Cardiac septum (tissue), 1 donor: Measurements from ENCODE around the gene ZNF784. TPM values are rescaled to one million over a fixed set of nuclear protein-coding genes. Genes with fewer than 3 reads are reported as not detected.

Experiments used
- DNase-seq: peaks from one replicate; pipeline ENCODE4 v3.0.0-alpha.2; 2020; ENCODE audit warnings: low spot score
- intact Hi-C: fragments of 100-400 bp; cut with DNase I; formaldehyde crosslinking; loops from one replicate; pipeline ENCODE4 v1.14.0; 2022
- total RNA-seq: library from RNA; stranded (reverse); fragmentation: NEBNext Ultra II Directional; extraction: Animal tissue kit (Norgen Biotek cat#: 25700); gene quantifications from one replicate; pipeline ENCODE4 v1.2.1, GENCODE V29; 2021
- donor health status: DM: no; HTN: no; CAD: no.

The ZNF784 gene
- total RNA-seq, 1 donor from 2014 or later: 10.9 TPM

GRCh38 chr19:55658846-55659459 lies 34.6 kb upstream of the ZNF784 start:
- no peak for DNase-seq
- intact Hi-C loops: no loop called here

- no peak for DNase-seq
- intact Hi-C loops: no loop called here
These were observed 32.8 kb upstream of the ZNF784 start for GRCh38 chr19:55656988-55657747.

- intact Hi-C loops: no loop called here
- DNase-seq: no peak
These were observed 32.2 kb upstream of the ZNF784 start for GRCh38 chr19:55656552-55656951.

GRCh38 chr19:55655648-55656040 lies 31.3 kb upstream of the ZNF784 start:
- intact Hi-C loops: no loop called here
- DNase-seq: no peak

- intact Hi-C loops: no loop called here
- DNase-seq: peak; percentile 99
These were observed 30.7 kb upstream of the ZNF784 start, which contains the start of gene U2AF2 for GRCh38 chr19:55654868-55655647. U2AF2 (plus strand) TSS chr19:55655035; CDS start chr19:55655105, 70 bp downstream.

GRCh38 chr19:55654323-55654867 lies 30.0 kb upstream of the ZNF784 start:
- DNase-seq: peak; percentile 99
- intact Hi-C loops: no loop called here

- DNase-seq: peak; percentile 98
- intact Hi-C loops: no loop called here
These were observed 29.4 kb upstream of the ZNF784 start for GRCh38 chr19:55653651-55654322.

GRCh38 chr19:55652311-55653128 lies 28.2 kb upstream of the ZNF784 start:
- intact Hi-C loops: no loop called here
- DNase-seq: no peak

- intact Hi-C loops: no loop called here
- no peak for DNase-seq
These were observed 26.9 kb upstream of the ZNF784 start for GRCh38 chr19:55651236-55651635.

GRCh38 chr19:55650602-55651230 lies 26.4 kb upstream of the ZNF784 start:
- DNase-seq: no peak
- intact Hi-C loops: no loop called here

GRCh38 chr19:55650126-55650557 lies 25.8 kb upstream of the ZNF784 start:
- intact Hi-C loops: no loop called here
- DNase-seq: no peak

GRCh38 chr19:55649268-55650125 lies 25.1 kb upstream of the ZNF784 start:
- intact Hi-C loops: no loop called here
- DNase-seq: no peak

- intact Hi-C loops: no loop called here
- DNase-seq: no peak
These were observed 24.4 kb upstream of the ZNF784 start for GRCh38 chr19:55648585-55649267.

- intact Hi-C loops: no loop called here
- no peak for DNase-seq
These were observed 23.6 kb upstream of the ZNF784 start, which contains the start of gene CCDC106 for GRCh38 chr19:55647732-55648584. CCDC106 (plus strand) TSS chr19:55648212; CDS start chr19:55649047, 835 bp downstream.

GRCh38 chr19:55646889-55647731 lies 22.7 kb upstream of the ZNF784 start:
- DNase-seq: no peak
- intact Hi-C loops: no loop called here
